Motor neuron (in vitro differentiated cells): ENCODE measurements around the gene SREBF1. TPM values are rescaled to one million over a fixed set of nuclear protein-coding genes. Genes with fewer than 3 reads are reported as not detected.

Experiments used
- ATAC-seq, 8 experiments: fragments of 200-7000 bp; cut with Tn5 transposase; replicated peaks in 6 of 8; 2 replicates each; pipeline ENCODE4 v1.8.0; 2021; ENCODE audit warnings: mild to moderate bottlenecking in 8 of 8, moderate library complexity in 8 of 8
- H3K27ac ChIP-seq, 2 donors: fragments of 250-450 bp; sonication (Bioruptor Pico); 2 replicates each; pipeline ENCODE4 v1.9.0; 2021; ENCODE audit warnings: antibody characterized with exemption in 2 of 2, mild to moderate bottlenecking in 2 of 2, moderate library complexity in 1 of 2
- H3K4me1 ChIP-seq, 2 donors: fragments of 250-450 bp; sonication (Bioruptor Pico); replicated peaks in 1 of 2; 2 replicates each; pipeline ENCODE4 v1.6.1; 2021; ENCODE audit warnings: antibody characterized with exemption in 2 of 2, mild to moderate bottlenecking in 2 of 2, moderate library complexity in 1 of 2
- H3K4me3 ChIP-seq, 5 donors: fragments of 250-450 bp; sonication (Bioruptor Pico); 2 replicates each; pipeline ENCODE4 v1.9.0; 2021; ENCODE audit warnings: antibody characterized with exemption in 5 of 5, mild to moderate bottlenecking in 5 of 5, moderate library complexity in 4 of 5
- WGBS, 10 experiments: fragments of 450-650 bp; shearing (Covaris generic); methylation state at CpG; one replicate each; pipeline ENCODE4 v1.0.0; 2022; 5-methylcytosine and 5-hydroxymethylcytosine counted together
- in situ Hi-C, 9 experiments: fragments of 400-800 bp; cut with MboI; loops; one replicate each; pipeline ENCODE4 v1.15.0; 2021; ENCODE audit warnings: low sequenced_read_pairs in 9 of 9, low pct_unique_long_range_greater_than_20kb in 2 of 9; ENCODE audit not compliant: unreplicated experiment in 9 of 9
- total RNA-seq, 8 experiments: library from RNA; unstranded; fragments of 300-600 nt; gene quantifications; 2 replicates each; pipeline versions ENCODE4 v1.2.3 to v1.2.4, GENCODE V29; 2022

Gene SREBF1
- total RNA-seq, 8 experiments from 2014 or later, result 14.0 to 204 (median 22.9) TPM

DNA sequence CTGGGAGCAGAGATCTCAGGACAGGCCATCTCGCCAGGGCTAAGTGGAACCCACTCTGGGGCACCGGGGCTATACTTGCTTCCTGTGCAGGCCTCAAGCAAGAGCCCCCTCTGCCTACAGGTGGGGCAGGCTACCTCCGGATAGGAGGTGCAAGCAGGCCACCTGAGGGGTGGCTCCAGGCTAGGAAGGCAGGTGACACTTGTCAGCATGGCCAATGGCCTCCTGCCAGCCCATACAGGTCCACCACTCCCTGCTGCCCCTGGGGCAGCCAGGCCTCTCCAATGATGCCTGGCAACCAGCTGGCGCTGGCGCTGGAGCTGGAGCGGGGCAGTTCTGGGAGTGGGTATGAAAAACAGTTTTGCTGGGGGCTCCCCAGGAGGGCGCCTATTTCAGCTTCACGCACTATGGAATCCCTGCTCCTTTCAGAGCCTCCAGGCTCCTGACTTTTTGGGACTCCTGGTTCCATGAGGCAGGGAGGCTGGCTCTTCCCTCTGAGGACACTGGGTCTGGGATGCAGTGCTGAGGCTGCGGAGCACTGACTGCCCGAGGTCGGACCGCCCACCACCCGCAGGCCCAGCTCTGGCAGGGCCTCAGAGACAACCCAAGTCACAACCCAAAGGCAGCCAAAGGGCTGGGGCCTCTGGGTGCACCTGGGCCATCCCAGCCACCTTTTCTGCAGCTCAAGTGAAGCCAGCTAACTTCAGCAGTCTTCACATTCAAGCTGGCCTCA is 8.4 kb upstream of the SREBF1 start:
- 69 to 94% (median 76%) methylated on average over 1 to 6 of the region's 13 CpGs; no CpG with 5 or more reads in 4 of the 10 experiments for WGBS, 10 experiments

DNA sequence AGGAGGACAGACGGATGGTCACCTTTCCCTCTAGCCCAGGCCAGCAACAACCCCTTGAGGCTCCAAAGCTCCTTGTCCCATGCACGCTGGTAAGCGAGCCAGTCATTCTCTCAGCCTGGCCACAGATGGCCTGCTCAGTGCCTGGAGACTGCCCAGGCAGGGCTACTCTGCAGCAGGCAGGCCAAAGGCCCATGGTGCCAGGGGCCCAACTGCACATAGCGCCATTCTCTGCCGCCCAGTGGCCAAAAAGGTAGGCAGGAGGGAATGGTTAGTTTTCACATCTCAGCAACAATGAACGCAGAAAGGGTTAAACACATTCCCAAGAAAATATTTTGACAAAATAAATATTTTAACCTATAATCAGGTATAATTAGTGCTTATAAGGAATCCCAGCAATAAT is 7.7 kb upstream of the SREBF1 start:
- no peak overlapping the region for H3K27ac ChIP-seq
- H3K4me3 ChIP-seq, result no peak overlapping the region
- WGBS, 10 experiments, result 80 to 100% (median 90%) methylated on average over 1 to 3 of the region's 6 CpGs; no CpG with 5 or more reads in 5 of the 10 experiments
- in situ Hi-C loops, result no loop called here
- ATAC-seq, result no peak
- peaks cover 18 to 22% of the 10 kb centered on the region in 2 donors for H3K4me1 ChIP-seq

More for the DNA sequence above, 8.4 kb upstream of the SREBF1 start:
- no peak overlapping the region for H3K27ac ChIP-seq
- in situ Hi-C loops, result no loop called here
- H3K4me1 ChIP-seq, result peaks cover 18 to 22% of the 10 kb centered on the region in 2 donors
- peak in 1 of 8 experiments; percentile 2 for ATAC-seq
- no peak overlapping the region for H3K4me3 ChIP-seq

DNA sequence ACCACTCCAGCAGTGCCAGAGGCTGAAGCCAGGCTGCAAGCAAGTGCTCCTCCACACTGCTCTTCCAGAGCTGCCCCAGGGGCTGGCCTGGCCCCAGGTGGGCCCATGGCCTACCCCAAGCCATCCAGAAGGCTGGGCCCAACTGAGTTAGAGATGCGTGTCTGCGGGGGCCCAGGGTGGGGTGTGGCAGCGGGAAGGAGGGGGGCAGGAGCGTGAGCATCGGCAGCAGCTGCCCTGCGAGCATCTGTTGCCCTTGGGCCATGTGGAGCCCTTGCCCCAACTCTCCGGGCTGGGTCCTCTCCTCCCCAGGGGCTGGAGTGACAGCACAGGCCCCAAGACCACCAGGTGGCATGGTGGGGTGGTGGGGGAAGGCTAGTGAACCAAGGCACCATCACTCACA is 7.3 kb upstream of the SREBF1 start:
- no peak for ATAC-seq
- in situ Hi-C loops, result no loop called here
- Histone ChIP-seq H3K4me1 (peaks cover 21 to 26% of the 10 kb centered on the region in 2 donors), H3K4me3 (no peak overlapping the region), H3K27ac (no peak overlapping the region)
- WGBS, 10 experiments, result no CpG with 5 or more reads among the region's 7 CpGs

DNA sequence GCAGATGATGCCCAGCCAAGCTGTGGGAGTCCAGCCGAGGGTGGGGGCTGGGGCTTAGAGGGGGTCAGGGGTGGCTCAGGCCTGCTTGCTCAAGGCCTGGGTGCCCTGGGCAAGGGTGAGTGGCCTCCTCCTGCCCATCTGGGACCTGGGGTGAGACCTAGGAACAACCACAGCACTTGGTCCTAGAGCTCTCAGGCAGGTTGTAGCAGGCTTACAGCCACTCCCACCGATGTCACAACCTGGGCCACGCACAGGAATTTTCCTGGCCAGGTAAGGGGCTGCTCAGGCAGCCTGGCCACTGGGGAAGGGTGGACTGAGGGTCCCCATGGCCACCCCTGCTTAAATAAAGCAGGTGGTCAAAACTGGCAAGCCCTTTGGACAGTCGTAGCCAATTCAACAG is 6.3 kb upstream of the SREBF1 start:
- no peak for ATAC-seq
- WGBS, 10 experiments, result 100% methylated on average over 1 of the region's 4 CpGs; no CpG with 5 or more reads in 7 of the 10 experiments
- in situ Hi-C loops, result no loop called here
- Histone ChIP-seq H3K27ac (no peak overlapping the region), H3K4me1 (peaks cover 25 to 32% of the 10 kb centered on the region in 2 donors), H3K4me3 (no peak overlapping the region)

DNA sequence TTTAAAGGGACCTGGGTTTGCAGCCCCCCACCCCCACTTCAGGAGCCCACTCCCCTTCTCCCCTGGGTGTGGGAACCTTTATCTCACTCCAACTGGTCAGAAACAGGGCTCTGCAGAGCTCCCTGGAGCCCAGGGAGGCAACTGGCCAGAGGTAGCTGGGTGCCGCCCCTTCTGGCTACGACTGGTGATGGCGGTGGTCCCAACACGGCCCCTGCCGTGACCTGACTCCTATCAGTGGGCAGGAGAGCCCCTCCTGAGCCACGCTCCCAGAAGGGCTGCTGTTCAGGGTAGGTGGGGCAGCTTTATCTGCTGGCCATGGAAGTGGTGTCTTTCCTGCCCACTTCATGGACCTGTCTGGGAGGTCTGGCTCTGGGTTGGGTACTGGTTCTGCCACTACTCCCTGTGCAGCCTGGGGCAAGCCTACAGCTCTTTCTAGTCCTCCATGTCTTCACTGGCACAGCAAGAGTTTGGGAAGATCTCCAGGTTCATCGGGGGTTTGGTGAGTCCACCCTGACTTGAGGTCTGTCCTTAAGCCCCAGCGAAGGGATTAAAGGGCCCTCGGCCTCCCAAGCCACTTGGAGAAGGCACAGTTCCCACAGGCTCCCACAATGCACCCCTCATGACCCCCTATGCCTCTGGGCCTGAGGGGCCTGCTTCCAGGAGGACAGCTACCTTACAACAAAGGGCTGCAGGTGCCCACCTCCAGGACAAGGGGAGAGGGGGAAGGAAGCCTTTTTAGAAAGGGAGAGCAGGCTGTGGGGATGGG is 5.5 kb upstream of the SREBF1 start:
- no peak for ATAC-seq
- WGBS, 10 experiments, result 54 to 100% (median 100%) methylated on average over 1 to 6 of the region's 9 CpGs; no CpG with 5 or more reads in 6 of the 10 experiments
- peaks cover 33 to 39% of the 10 kb centered on the region in 2 donors for H3K4me1 ChIP-seq
- in situ Hi-C loops, result no loop called here
- no peak overlapping the region for H3K4me3 ChIP-seq
- no peak overlapping the region for H3K27ac ChIP-seq

DNA sequence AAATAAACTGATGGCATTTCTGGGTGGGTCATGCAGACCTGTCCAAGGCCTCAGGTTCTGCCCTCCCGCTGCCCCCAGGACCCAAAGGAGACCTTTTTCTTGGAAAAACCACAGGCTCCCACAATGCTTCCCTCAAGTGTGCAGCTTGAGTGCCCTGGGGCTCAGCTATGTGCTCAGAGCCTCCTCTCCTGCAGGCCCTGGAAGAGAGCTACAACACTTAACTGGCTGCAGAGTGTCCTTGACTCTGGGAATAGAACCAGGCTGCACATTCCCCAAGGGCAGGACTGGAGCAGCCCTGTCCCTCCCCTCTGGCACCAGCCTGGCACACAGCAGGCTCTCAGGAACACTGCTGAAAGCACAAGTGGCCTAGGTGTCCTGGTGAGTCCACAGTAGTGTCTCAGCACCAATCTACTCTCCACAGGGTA is 4.8 kb upstream of the SREBF1 start:
- 100% methylated on average over 1 of the region's 1 CpG; no CpG with 5 or more reads in 7 of the 10 experiments for WGBS, 10 experiments
- ATAC-seq, result no peak
- peak overlapping the region; percentile 84 to 93 for H3K27ac ChIP-seq

DNA sequence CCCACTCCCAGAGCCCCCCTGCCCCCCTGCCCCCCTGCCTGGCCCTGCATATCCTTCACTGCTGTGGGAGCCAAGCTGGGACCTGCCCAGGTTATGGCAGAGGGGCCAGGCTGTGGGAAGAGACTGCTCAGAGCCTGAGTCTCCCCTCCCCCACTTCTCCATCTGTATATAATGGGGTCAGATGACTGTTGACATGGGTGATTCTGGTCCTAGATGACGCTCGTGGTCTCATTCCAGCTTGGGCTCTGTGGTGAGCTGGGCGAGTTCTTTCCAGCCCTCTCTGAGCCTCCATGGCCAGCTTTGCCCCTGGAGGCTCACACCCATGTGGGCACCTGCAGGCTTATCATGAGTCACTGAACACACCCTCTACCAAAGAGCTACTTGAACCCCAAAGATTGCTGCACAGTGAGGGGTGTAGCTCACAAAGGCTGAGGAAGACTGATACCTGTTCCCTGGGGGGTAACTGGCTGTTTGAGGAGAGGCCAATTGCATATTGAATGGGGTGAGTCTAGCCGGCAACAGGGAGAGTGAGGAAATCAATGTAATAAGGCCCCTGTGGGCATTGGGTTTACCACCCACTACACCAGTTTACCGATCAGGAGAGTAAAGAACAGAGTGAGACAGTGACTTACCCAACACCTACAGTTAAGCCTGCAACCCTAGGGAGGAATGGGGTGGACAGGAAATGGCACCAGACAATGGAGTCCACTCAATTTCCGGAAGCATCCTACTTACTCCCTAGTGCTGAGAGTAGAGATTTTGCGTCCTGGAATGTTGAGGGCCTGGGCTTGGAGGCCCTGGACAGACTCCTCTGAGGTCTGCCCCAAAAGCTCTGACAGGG is 4.2 kb upstream of the SREBF1 start:
- Histone ChIP-seq H3K27ac (peak overlapping the region; percentile 84 to 93), H3K4me1 (peaks cover 37 to 39% of the 10 kb centered on the region in 2 donors), H3K4me3 (no peak overlapping the region)
- ATAC-seq, result peak in 5 of 8 experiments; percentile 13 to 19 (median 16)
- WGBS, 10 experiments, result 17 to 100% (median 60%) methylated on average over 1 to 3 of the region's 7 CpGs; no CpG with 5 or more reads in 5 of the 10 experiments
- in situ Hi-C loops, result no loop called here

More for the DNA sequence above, 4.8 kb upstream of the SREBF1 start:
- Histone ChIP-seq H3K4me3 (no peak overlapping the region), H3K4me1 (peaks cover 37 to 39% of the 10 kb centered on the region in 2 donors)
- in situ Hi-C loops, result no loop called here

DNA sequence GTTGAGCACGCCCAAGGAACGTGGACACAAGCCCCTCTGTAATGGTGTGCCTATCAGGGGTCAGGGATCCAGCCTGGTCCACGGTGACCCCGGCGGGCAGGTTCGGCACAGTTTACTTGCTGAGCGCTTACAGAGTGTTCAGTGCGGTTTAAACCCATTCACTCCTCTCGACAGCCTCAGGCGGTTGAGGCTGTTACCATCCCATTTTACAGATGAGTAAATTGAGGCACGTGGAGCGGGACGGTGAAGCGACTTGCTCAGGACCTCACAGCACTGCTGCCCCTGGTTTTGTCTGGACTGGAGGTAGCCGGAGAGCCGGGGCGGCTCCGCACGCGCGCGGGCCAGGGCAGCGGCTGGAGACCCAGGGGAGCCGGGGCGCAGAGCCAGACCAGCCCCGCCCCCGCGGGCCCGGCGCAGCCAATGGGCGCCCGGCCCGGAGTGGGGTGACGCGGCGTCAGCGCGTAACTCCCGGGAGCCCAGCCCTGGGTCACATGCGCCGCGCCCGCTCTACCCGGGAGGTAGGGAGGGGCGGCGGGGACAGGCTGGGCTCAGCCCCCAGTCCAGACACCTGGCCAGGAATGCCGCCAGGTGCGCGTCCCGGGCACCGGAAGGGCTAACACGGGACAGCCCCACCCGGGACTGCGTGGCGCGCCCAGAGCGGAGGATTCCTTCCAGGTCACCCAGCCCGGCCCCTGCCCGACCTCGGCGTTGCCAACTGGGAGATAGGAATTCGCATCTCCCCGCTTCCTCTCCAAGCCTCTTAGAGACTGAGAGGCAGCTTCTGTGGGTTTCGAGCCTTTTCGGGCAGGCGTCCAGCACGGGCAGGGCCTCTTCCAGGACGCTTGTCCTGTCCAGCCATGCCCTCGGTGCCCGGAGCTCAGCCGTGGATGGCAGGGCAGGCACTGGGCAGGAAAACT is 3.3 kb upstream of the SREBF1 start:
- in situ Hi-C loops, result no loop called here
- H3K4me3 ChIP-seq, result peak overlapping the region in 3 of 5 donors; percentile 7 to 24 (median 20)
- H3K4me1 ChIP-seq, result peaks cover 44 to 48% of the 10 kb centered on the region in 2 donors
- WGBS, 10 experiments, result 0 to 53% (median 8%) methylated on average over 1 to 13 of the region's 71 CpGs; no CpG with 5 or more reads in 3 of the 10 experiments
- ATAC-seq, result peak; percentile 32 to 65 (median 58)
- peak overlapping the region; percentile 84 to 93 for H3K27ac ChIP-seq

DNA sequence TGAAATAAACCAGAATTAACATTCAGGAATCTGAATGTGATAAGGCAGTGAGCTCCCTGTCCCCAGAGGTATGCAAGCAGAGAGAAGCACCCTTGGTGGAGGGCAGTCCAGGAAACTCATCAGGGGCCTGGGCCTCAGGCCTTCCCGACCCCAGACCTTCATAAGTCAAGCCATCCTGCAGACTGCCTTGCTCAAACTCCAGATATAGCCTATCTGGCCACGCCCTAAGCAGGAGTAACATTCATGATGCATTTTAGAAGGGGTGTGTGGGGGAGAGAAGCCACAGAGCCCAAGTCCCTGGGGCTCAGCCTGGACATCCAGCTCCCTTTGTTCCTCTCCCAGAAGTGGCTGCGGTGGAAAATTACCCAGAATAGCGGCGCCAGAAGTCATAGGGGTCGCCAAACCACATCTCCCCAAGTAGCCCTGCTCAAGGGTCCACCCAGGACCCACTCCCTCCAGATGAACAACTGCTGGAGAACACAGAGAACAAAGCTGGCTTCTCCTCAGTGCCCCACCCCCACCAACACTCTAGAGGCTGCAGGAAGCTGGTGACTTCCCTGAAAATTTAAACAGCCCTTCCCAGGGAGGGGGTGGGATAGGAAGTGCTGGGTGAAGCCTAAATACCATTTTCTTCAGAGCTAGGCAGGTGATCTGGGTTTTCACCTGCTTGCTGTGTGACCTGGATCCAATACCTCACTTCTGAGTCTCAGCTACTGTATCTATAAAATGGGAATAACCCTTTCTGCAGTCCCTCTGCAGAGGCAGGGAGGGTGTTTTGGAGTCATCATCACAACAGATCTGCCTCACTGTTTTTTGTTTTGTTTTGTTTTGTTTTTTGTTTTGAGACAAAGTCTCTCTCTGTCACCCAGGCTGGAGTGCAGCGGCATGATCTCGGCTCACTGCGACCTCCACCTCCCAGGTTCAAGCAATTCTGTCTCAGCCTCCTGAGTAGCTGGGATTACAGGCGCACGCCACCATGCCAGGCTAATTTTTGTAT is 1.5 kb upstream of the SREBF1 start:
- no peak overlapping the region for H3K27ac ChIP-seq

DNA sequence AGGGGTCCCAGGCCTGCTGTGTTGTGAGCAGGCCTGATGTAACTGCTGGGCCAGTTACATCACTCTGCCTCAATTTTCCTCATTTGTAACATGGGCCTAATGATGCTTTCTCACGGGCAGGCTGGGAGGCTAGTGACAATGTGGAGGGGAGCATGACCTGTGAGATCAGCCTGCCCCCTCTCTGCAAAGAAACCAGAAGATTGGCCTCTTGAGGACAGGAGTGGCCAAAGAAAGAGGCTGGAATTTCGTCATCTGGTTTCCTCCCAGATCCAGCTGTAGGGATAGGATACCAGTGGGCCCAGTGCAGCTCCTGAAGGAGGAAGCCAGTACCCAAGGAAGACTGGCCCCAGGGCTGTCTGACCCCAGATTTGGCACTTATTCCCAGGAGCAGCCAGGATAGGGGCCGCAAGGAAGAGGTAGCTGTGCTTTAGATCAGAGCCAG is 615 bp upstream of the SREBF1 start:
- H3K27ac ChIP-seq, result peak overlapping the region; percentile 90 to 94
- ATAC-seq, result peak in 3 of 8 experiments; percentile 1 to 9 (median 3)
- in situ Hi-C loops, result no loop called here
- 0 to 100% (median 43%) methylated on average over 1 to 3 of the region's 3 CpGs; no CpG with 5 or more reads in 3 of the 10 experiments for WGBS, 10 experiments
- H3K4me1 ChIP-seq, result peaks cover 44 to 48% of the 10 kb centered on the region in 2 donors
- peak overlapping the region; percentile 50 to 72 (median 52) for H3K4me3 ChIP-seq

More for the DNA sequence above, 1.5 kb upstream of the SREBF1 start:
- in situ Hi-C loops, result no loop called here
- ATAC-seq, result peak in 2 of 8 experiments; percentile 1 to 5
- WGBS, 10 experiments, result 0 to 95% (median 73%) methylated on average over 1 to 7 of the region's 11 CpGs; no CpG with 5 or more reads in 3 of the 10 experiments
- H3K4me3 ChIP-seq, result no peak overlapping the region
- H3K4me1 ChIP-seq, result peaks cover 44 to 48% of the 10 kb centered on the region in 2 donors
